Lung (tissue), 12 donors: Measurements from ENCODE around the gene BICDL2. TPM values are rescaled to one million over a fixed set of nuclear protein-coding genes. Genes with fewer than 3 reads are reported as not detected.

Experiments used
- ATAC-seq: fragments of 200-7000 bp; cut with Tn5 transposase; one replicate; pipeline ENCODE4 v1.9.1; 2020; ENCODE audit warnings: moderate number of reproducible peaks; ENCODE audit not compliant: insufficient read depth, low FRiP score
- DNase-seq, 3 donors: peaks; one replicate each; pipeline ENCODE4 v3.0.0-alpha.2; 2013 to 2017
- H3K27ac ChIP-seq, 2 donors: one replicate each; pipeline ENCODE4 v1.5.1; 2013; ENCODE audit warnings: mild to moderate bottlenecking in 2 of 2, moderate library complexity in 2 of 2, control low read depth in 1 of 2, inconsistent platforms in 1 of 2, low read depth in 1 of 2, low read length in 1 of 2
- H3K27me3 ChIP-seq, 3 donors: one replicate each; pipeline ENCODE4 v1.5.1; 2013; ENCODE audit warnings: low read length in 2 of 3; ENCODE audit not compliant: control insufficient read depth in 3 of 3, insufficient read depth in 3 of 3
- H3K36me3 ChIP-seq, 4 donors: one replicate each; pipeline ENCODE4 v1.5.1; 2013; ENCODE audit warnings: low read length in 4 of 4, mild to moderate bottlenecking in 1 of 4, moderate library complexity in 1 of 4; ENCODE audit not compliant: control insufficient read depth in 4 of 4, insufficient read depth in 4 of 4
- H3K4me1 ChIP-seq, 5 donors: one replicate each; pipeline ENCODE4 v1.5.1; 2013; ENCODE audit warnings: low read length in 5 of 5, mild to moderate bottlenecking in 2 of 5, moderate library complexity in 1 of 5; ENCODE audit not compliant: control insufficient read depth in 5 of 5, insufficient read depth in 5 of 5
- H3K4me3 ChIP-seq: one replicate; pipeline ENCODE4 v1.5.1; 2013; ENCODE audit warnings: mild to moderate bottlenecking, control low read depth, moderate library complexity
- H3K9ac ChIP-seq, 2 donors: one replicate each; pipeline ENCODE4 v1.5.1; 2013; ENCODE audit warnings: low read length in 2 of 2, control low read depth in 1 of 2; ENCODE audit not compliant: insufficient read depth in 1 of 2
- H3K9me3 ChIP-seq, 4 donors: one replicate each; pipeline ENCODE4 v1.5.1; 2013; ENCODE audit warnings: low read length in 3 of 4, mild to moderate bottlenecking in 1 of 4, moderate library complexity in 1 of 4; ENCODE audit not compliant: control insufficient read depth in 4 of 4, insufficient read depth in 3 of 4
- CTCF ChIP-seq: IDR thresholded peaks from 2 replicates; pipeline ENCODE4 v1.5.1; 2012; ENCODE audit warnings: mild to moderate bottlenecking; ENCODE audit errors: control extremely low read depth, extremely low read depth
- WGBS, 2 donors: extraction: QIAGEN DNeasy Blood & Tissue Kit; methylation state at CpG; one replicate each; pipeline ENCODE4 v1.1.7; 2013; 5-methylcytosine and 5-hydroxymethylcytosine counted together
- polyA plus RNA-seq, 2 donors: library from polyadenylated mRNA; stranded (reverse); fragments of 200-250 nt; gene quantifications; one replicate each; pipeline ENCODE4 v1.2.1, GENCODE V29; 2013
- total RNA-seq, 2 donors: library from RNA; depleted of rRNA in 1 of 2; stranded (reverse); fragments of >200 nt in 1 of 2; gene quantifications; one replicate each; pipeline ENCODE4 v1.2.1, GENCODE V29; 2014 to 2021
- donor health status: control.
- donor health status: control.
- donor health status: Bipolar disorder and iron deficiency.
- donor health status: healthy.
- donor health status: DM: yes; HTN: yes; CAD: no.

BICDL2 gene
- total and polyA plus RNA-seq, 4 donors = 12.7 to 24.4 (median 16.5) TPM

GRCh38 chr16:2988590-2989099, 48.1 kb downstream of the BICDL2 start:
- Histone ChIP-seq H3K4me1 (peaks cover 0 to 41% (median 12%) of the 10 kb centered on the region in 5 donors), H3K27ac (no peak overlapping the region), H3K4me3 (no peak overlapping the region), H3K36me3 (no peaks in the 10 kb centered on the region), H3K9ac (no peak overlapping the region), H3K9me3 (no peaks in the 10 kb centered on the region), H3K27me3 (no peaks in the 10 kb centered on the region)
- WGBS, 2 donors = 62 to 77% methylated on average over 8 of the region's 8 CpGs
- DNase-seq (no peak), ATAC-seq (no peak)
- TF ChIP-seq CTCF = no peak

GRCh38 chr16:2987833-2988232, 48.9 kb downstream of the BICDL2 start:
- peaks cover 0 to 41% (median 12%) of the 10 kb centered on the region in 5 donors for H3K4me1 ChIP-seq

GRCh38 chr16:2987286-2987685, 49.5 kb downstream of the BICDL2 start:
- Histone ChIP-seq H3K27me3 (no peaks in the 10 kb centered on the region), H3K4me3 (no peak overlapping the region), H3K4me1 (peaks cover 0 to 41% (median 12%) of the 10 kb centered on the region in 5 donors), H3K27ac (no peak overlapping the region), H3K9me3 (no peaks in the 10 kb centered on the region), H3K36me3 (no peaks in the 10 kb centered on the region), H3K9ac (no peak overlapping the region)
- 84 to 85% methylated on average over 9 of the region's 9 CpGs for WGBS, 2 donors
- TF ChIP-seq CTCF = no peak
- ATAC-seq (no peak), DNase-seq (no peak)

More at GRCh38 chr16:2987833-2988232, 48.9 kb downstream of the BICDL2 start:
- Histone ChIP-seq H3K9me3 (no peaks in the 10 kb centered on the region), H3K4me3 (no peak overlapping the region), H3K27ac (no peak overlapping the region), H3K36me3 (no peaks in the 10 kb centered on the region), H3K9ac (no peak overlapping the region), H3K27me3 (no peaks in the 10 kb centered on the region)
- DNase-seq (peak; percentile 92 to 93 (median 92)), ATAC-seq (no peak)
- 62 to 77% methylated on average over 8 of the region's 8 CpGs for WGBS, 2 donors
- no peak for TF ChIP-seq CTCF
